Fibroblast of the aortic adventitia (primary cell): Measurements from ENCODE around the gene LYRM2. TPM values are rescaled to one million over a fixed set of nuclear protein-coding genes. Genes with fewer than 3 reads are reported as not detected.

Experiments
- DNase-seq: peaks from one replicate; pipeline ENCODE4 v3.0.0-alpha.2; 2010; ENCODE audit warnings: low read depth
- H3K4me3 ChIP-seq: 2 replicates; pipeline ENCODE4 v1.5.1; 2011; ENCODE audit warnings: low read depth, mild to moderate bottlenecking, control low read depth, low read length, moderate library complexity
- total RNA-seq: library from RNA; depleted of rRNA; stranded (reverse); fragments of >200 nt; gene quantifications from 2 replicates; pipeline ENCODE4 v1.2.3, GENCODE V29; 2012; ENCODE audit warnings: low replicate concordance
- TF ChIP-seq, protein P1 (sequence below): IDR thresholded peaks from 2 replicates; pipeline ENCODE4 v1.5.1; 2011; ENCODE audit warnings: mild to moderate bottlenecking, low read length, control low read depth, inconsistent platforms; ENCODE audit not compliant: insufficient read depth

LYRM2 gene
- total RNA-seq, 1 donor: 35.5 TPM

DNA sequence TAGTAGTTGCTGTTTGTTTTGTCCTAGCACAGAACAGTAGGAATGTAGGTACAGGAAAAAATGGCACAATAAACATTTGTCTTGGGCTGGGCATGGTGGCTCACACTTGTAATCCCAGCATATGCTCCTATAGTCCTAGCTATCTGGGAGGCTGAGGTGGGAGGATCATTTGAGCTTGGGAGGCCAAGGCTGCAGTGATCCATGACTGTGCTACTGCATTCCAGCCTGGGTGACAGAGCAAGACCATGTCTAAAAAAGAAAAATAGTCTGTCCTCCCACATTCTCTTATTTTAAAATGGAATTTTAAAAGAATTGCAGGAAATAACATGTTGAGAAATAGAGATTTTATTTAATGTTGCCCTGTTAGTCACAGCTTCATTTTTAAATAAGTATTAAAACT, 117.8 kb downstream of the LYRM2 start:
- DNase-seq: no peak
- H3K4me3 ChIP-seq: no peak overlapping the region
- TF ChIP-seq, protein P1, sequence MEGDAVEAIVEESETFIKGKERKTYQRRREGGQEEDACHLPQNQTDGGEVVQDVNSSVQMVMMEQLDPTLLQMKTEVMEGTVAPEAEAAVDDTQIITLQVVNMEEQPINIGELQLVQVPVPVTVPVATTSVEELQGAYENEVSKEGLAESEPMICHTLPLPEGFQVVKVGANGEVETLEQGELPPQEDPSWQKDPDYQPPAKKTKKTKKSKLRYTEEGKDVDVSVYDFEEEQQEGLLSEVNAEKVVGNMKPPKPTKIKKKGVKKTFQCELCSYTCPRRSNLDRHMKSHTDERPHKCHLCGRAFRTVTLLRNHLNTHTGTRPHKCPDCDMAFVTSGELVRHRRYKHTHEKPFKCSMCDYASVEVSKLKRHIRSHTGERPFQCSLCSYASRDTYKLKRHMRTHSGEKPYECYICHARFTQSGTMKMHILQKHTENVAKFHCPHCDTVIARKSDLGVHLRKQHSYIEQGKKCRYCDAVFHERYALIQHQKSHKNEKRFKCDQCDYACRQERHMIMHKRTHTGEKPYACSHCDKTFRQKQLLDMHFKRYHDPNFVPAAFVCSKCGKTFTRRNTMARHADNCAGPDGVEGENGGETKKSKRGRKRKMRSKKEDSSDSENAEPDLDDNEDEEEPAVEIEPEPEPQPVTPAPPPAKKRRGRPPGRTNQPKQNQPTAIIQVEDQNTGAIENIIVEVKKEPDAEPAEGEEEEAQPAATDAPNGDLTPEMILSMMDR: no peak

DNA sequence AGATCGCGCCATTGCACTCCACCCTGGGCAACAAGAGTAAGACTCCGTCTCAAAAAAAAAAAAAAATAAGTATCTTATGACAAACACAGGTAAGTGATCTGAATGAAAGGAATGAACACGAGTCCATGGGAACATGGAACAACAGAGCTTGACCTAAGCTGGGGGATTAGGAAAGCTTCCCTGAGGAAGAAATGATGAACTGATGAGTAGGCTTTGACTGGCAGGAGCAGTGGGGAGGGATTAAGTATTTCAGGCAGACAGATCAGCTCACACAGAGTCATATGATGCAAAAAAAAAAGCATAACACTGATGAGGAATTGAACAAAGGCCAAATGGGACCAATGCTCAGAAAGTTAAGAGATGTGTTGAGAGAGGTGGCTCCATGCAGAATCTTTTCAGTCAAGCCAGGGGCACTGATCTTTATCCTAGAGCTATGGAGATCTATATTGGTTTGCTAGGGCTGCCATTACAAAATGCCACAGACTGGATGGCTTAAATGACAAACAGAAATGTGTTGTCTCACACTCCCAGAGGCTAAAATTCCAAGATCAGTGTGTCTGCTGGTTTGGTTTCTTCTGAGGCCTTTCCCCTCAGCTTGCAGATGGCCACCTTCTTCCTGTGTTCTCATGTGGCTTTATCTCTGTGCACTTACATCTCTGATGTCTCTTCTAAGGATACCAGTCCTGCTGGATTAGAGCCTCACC, 120.0 kb downstream of the LYRM2 start:
- H3K4me3 ChIP-seq: no peak overlapping the region
- TF ChIP-seq, protein P1: no peak
- no peak for DNase-seq

Other genes with a start within 250 kb of the LYRM2 start
- gene RRAGD, start 226.5 kb downstream of the LYRM2 start, total RNA-seq: 1.4 and 15.1 TPM in 2 replicates
- 14.6 and 18.1 TPM in 2 replicates for gene ANKRD6, start 205.6 kb downstream of the LYRM2 start, total RNA-seq
- gene MDN1, start 181.0 kb upstream of the LYRM2 start, total RNA-seq: 27.8 and 29.0 TPM in 2 replicates
- 15.0 and 27.6 TPM in 2 replicates for gene CASP8AP2, start 191.1 kb upstream of the LYRM2 start, total RNA-seq